ENCODE measurements around the gene ADAM12. TPM values are rescaled to one million over a fixed set of nuclear protein-coding genes. Genes with fewer than 3 reads are reported as not detected.

ADAM12 gene
- total and polyA plus RNA-seq, 2 experiments from 2014 or later, result 0.13 to 0.87 TPM

- TF ChIP-seq ZNF462 (CRISPR knock-in tag; IDR thresholded peaks at IDR 0.05), result no peak
Measured at GRCh38 chr10:126097558-126098225, 290.6 kb downstream of the ADAM12 start (continued).

DNA sequence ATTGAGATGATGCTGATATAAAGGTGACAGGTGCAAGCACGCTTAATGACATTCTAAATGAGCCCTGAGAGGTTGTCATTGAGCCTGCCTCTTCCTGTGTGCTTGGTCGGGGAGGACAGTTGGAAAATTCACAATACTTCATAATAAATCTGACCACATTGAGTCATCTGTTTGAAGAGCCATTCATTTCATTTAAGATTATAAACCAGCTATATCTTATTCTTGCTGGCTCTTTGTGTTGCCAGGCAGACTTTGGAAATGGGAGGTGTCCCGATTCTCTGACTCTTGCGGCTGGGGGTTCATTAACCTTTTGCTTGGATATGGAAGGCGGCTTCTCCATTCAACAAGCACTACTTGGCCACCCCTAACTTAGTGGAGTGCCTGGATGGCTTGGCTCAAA, 293.7 kb downstream of the ADAM12 start:
- no peaks in the 10 kb centered on the region for H4K20me1 ChIP-seq (replicated peaks; ENCODE audit: insufficient read depth)
- H3F3A ChIP-seq (replicated peaks; ENCODE audit: low read depth), result no peaks in the 10 kb centered on the region
- Mint-ChIP-seq H3K9me3 (no peaks in the 10 kb centered on the region), H3K36me3 (ENCODE audit: low read depth) (no peaks in the 10 kb centered on the region), H3K27ac (no peak overlapping the region), H3K4me3 (no peak overlapping the region), H3K4me1 (no peaks in the 10 kb centered on the region), H3K27me3 (ENCODE audit: insufficient read depth, low read depth, poor library complexity) (peaks cover 2% of the 10 kb centered on the region)
- no peaks in the 10 kb centered on the region for H3K4me1 ChIP-seq (ENCODE audit: insufficient read depth)
- H3K36me3 ChIP-seq (ENCODE audit: insufficient read depth), result no peaks in the 10 kb centered on the region
- no peak overlapping the region for H3K4me2 ChIP-seq
- no peak for DNase-seq (ENCODE audit: low spot score)
- H3K9me2 ChIP-seq (ENCODE audit: insufficient read depth), result peaks cover 4% of the 10 kb centered on the region; the same call in 1 of the 2 replicates
- no peaks in the 10 kb centered on the region for H3K27me3 ChIP-seq (ENCODE audit: insufficient read depth)
- H3K79me2 ChIP-seq (replicated peaks; ENCODE audit: insufficient read depth), result no peaks in the 10 kb centered on the region
- no peak overlapping the region for H2AFZ ChIP-seq
- ATAC-seq, result no peak
- no peak overlapping the region for H3K4me3 ChIP-seq
- no peak overlapping the region for H3K27ac ChIP-seq (ENCODE audit: low read depth)
- TF ChIP-seq CREB1 (CRISPR knock-in tag; IDR thresholded peaks at IDR 0.05; ENCODE audit: low read depth), result no peak
- TF ChIP-seq, protein P1, sequence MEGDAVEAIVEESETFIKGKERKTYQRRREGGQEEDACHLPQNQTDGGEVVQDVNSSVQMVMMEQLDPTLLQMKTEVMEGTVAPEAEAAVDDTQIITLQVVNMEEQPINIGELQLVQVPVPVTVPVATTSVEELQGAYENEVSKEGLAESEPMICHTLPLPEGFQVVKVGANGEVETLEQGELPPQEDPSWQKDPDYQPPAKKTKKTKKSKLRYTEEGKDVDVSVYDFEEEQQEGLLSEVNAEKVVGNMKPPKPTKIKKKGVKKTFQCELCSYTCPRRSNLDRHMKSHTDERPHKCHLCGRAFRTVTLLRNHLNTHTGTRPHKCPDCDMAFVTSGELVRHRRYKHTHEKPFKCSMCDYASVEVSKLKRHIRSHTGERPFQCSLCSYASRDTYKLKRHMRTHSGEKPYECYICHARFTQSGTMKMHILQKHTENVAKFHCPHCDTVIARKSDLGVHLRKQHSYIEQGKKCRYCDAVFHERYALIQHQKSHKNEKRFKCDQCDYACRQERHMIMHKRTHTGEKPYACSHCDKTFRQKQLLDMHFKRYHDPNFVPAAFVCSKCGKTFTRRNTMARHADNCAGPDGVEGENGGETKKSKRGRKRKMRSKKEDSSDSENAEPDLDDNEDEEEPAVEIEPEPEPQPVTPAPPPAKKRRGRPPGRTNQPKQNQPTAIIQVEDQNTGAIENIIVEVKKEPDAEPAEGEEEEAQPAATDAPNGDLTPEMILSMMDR (conservative IDR thresholded peaks at IDR 0.05; ENCODE audit: low read depth in 2 of 2), result no peak
- TF ChIP-seq POLR2AphosphoS5 (IDR thresholded peaks at IDR 0.05; ENCODE audit: low read depth), result no peak
- TF ChIP-seq JUNB (IDR thresholded peaks at IDR 0.05; ENCODE audit: unreplicated experiment), result no peak
- TF ChIP-seq NANOG (IDR thresholded peaks at IDR 0.05; ENCODE audit: borderline replicate concordance), result no peak
- no peak for TF ChIP-seq ZNF462 (CRISPR knock-in tag; IDR thresholded peaks at IDR 0.05)
